HG03442 (cell line): Measurements from ENCODE around the gene ALDH1L1.

ENCODE experiments used
- ATAC-seq: cut with Tn5 transposase; IDR thresholded peaks from one replicate; pipeline ENCODE4 v1.9.1; 2021; ENCODE audit warnings: mild to moderate bottlenecking, moderate library complexity; ENCODE audit not compliant: unreplicated experiment

The ALDH1L1 gene

GRCh38 chr3:126135406-126136076 is 44.8 kb downstream of the ALDH1L1 start:
- no peak for ATAC-seq

DNA sequence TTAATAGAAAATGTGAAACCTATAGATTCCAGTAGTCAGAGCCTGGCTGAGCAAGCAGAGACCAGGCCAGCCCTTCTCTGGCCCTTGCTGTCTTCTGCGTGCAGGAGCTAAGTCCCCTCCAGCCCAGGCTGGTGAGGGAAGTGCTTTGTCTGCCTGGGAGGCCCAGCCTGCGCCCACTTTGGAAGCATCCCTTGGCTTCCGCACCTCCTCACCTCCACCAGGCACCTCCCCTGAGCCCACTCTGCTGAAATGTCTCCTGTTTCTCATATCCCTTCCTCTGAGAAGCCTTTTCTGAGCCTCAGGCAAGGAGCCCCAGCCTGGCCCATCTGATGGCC is 45.3 kb downstream of the ALDH1L1 start:
- ATAC-seq = no peak

DNA sequence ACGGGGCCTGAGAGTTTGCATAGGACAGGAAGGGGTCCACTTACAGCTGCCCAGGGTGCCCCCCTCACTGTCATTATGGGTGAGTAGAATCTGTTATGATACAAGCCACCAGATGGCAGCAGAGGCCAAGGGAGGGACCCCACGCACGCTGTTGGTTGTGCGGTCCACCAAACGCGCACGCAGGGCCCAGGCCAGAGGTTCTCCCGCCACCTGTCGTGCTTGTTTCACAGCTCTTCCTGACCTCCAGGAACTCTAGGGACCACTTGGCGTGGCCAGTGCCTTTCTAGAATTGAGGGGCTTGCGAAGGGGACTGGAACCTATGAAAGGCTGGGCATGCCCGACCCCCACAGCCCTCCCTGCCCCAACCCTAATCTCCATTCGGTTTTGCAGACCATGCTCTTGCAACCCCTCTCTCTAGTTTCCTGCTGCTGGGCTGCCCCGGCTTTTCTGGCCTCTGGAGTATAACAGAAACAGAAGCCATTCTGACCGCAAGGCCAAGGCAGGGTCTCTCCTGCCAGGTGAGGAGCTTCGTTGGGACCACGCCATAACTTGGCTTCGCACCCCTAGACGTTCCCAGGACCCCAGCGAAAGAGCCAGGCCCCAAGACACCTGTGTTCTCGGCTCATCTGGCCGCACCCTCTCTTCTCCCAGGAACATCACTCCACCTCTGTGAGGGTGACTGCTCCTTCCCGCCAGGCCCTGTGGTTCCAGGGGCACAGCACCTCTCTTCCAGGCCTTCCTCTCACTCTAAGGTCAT is 46.0 kb downstream of the ALDH1L1 start:
- no peak for ATAC-seq

DNA sequence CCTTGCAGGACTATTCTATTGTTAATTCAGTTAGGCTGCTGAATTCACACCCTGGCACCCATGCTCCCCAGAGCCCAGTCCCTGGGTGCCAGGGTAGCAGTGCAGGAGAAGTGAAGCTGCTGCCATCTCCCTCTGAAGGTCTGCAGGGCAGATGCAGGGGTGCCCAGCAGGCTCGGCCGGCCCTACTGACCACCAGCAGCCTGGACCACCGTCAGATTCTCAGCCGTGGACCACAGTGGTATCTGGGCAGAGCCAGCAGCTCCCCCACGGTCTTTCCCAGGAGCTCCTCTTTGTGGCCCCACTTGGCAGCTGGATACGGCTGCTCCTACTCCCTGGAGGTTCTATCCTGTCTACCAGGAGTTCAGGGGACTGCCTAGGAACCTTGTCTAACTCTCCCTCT is 46.8 kb downstream of the ALDH1L1 start:
- ATAC-seq = no peak

DNA sequence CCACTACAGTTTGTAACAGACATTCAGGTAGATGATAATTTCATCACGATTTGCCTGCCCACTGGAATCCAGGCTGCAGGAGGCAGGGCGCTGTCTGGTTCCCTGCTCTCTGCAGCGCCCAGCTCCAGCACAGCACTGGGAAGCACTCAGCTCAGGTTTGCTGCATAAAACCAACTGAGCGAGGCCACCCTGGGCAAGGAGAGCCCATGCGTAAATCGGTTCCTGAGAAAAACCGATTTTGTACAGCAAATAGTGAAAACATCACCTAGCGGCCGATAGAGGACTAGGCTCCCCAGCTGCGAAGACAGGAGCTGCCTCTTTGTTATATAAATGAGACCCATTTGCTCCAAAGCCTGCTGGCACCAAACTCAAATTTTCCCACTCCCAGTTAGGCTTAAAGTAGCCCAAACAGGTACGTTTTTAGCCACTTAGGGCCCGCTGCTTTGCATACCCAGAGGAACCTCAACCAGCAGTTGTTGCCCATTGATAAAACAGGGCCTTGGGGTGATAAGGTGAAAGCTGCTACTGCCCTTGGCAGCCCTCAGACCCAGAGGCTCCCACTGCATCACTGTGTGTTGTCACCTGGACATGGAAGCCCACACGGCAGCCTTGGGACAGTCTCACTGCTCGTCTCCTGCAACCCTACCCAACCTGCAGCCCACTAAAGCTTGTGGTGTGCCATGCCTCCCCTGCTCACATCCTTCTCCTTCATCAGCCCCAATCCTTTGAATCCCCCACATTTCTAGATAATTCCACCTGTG is 47.5 kb downstream of the ALDH1L1 start:
- no peak for ATAC-seq

- no peak for ATAC-seq
Measured at GRCh38 chr3:126131881-126132750, 48.3 kb downstream of the ALDH1L1 start.

GRCh38 chr3:126130981-126131745 is 49.2 kb downstream of the ALDH1L1 start:
- no peak for ATAC-seq

DNA sequence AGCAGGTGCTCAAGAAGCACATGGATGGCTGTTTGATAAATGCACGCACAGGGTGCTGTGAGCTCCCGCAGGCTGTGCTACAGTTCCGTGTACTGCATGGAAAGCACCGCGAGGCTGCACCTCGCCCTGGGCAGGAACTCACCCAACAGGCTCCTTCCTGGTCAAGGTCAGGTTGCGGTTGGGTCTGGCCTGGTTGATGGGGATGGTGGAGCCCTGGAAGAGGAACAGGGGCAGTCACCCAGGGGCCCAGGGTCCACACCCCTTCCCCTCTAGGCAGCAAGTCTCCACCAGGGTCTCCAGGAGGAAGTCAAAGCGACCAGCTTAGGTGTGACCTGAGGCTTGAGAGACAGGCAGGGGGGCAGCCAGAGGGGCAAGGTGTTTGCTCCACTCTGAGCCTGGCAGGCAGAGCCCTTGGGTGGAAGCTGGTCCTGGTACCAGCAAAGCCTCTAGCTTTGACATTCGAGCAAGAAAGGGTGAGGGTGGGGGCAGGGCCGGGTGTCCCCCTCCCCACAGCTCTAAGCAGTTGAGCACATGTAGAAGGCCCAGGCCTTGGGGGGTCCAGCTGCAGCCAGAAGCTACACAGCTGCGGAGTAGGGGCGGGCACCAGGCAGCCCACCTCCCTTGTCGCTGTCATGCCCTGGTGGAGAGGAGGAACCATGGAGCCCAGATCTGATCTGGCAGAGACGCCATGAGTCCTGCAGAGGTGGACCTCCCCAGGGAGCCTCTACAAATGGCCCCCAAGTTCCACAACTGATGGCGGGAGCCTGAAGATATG is 50.1 kb downstream of the ALDH1L1 start:
- ATAC-seq = no peak

- ATAC-seq = no peak
Measured at GRCh38 chr3:126129398-126129891, 50.9 kb downstream of the ALDH1L1 start.

DNA sequence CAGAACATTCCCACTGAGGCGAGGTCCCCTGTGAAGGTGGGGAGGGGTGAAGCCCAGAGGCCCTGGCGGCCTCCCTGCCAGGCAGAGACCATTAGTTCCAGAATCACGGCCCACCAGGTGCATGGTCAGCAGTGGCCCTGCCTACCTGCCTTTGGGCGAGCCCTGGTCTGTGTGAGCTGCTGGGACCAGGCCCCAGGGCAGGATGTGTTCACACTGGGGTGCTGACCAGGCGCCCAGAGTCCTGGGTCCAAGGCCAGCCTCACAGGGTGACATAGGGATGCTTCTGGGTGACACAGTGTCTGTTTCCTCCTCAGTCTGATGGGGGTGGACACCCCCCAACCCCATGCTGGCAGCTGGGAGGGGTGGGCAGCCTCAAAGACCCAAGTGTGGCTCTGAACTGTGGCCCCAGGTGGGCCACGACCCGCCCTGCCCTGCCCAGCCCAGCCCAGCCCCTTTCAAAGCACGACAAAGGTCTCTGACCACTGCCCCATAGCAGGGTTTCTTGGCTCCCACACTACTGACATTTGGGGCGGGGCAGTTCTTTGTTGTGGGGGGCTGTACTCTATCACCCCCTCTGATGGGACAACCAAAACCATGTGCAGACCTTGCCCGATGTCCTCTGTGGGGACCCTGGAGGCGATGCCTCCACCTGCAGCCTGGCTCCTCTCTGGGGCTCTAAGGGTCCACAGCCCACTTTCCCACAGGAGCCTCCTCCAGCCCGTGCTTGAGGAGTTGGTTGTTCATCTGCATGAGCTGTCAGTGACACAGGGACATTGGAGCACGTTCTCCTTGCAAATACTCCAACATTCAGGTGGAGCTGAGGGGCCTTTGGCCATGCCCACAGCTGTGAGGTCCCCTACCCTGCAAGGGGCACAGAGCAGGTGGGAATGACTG is 51.6 kb downstream of the ALDH1L1 start:
- no peak for ATAC-seq

DNA sequence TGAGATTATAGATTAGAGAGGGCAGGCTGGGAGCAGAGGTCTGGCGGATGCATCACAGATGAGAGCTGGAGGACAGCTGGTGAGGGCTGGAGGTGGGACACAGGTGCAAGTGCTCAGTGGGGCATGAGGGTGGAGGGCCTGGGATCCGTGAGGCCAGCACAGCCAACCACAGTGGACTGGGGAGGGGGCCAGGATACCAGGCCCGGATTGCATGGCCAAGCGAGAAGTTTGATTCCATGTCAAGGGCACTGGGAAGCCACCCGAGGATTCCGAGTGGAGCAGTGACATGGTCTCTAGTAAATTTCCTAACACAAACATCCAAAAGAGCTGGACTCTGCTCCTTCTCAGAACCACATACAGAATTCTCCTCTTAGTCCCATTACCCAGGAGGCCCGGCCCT is 52.5 kb downstream of the ALDH1L1 start:
- ATAC-seq = no peak

DNA sequence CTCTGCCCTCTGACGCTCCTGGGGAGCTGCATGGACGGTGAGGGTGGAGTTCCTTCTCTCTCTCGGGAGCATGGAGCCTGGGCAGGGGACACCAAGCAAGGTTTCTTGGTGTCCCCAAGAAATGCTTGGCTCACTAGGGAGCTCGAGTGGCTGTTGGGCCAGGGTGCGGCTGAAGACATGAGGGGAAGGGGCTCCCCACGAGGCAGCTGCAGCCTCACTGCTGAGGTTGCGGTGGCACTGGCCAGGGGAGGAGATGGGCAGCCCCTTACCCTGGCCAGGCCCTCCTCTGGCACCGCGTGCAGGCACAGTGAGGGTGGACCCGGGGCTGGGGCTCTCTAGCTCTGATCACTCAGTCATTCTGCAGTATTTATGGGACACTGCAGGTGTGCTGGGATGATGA is 52.9 kb downstream of the ALDH1L1 start:
- no peak for ATAC-seq

GRCh38 chr3:126126811-126127431 is 53.5 kb downstream of the ALDH1L1 start:
- ATAC-seq = no peak

GRCh38 chr3:126126286-126126685 is 54.1 kb downstream of the ALDH1L1 start:
- ATAC-seq = no peak

DNA sequence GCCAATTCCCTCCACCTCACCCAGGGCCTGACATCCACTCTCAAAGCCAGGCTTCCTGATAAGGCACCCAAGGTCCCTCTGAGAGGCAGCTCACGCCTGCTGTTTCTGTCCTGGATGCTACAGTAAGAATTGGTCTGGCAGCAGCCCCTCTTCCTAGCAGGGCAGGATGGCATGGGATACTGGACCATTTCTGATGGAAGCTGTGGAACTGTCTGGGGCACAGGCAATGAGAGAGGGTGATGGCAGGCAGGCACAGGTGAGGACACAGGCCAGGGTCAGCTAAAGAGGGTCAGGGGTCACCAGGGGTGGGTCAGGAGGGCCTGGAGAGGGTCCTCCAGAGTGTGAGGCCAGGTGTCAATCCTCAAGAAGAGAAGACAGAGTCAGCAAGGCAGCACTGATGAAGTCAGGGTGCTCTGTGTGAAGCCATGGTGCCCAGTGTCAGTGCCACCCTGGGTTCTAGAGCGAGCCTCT is 54.6 kb downstream of the ALDH1L1 start:
- ATAC-seq = no peak

DNA sequence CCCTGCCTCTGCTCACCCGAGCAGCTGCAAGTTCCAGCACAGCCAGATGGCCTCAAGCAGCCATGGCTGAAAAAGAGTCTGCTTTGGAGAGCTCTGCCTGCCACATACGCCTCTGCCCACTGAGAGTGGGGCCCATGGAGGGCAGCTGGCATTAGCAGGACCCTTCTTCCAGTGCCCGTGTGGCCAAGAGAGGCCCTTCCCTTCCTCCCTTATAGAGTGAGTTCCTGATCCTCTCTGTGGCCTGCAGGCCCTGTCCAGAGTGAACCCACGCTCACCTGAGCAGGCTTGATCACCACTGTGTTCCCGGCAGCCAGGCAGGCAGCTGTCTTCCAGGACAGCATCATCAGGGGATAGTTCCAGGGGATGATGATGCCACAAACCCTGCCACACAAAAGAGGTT is 55.0 kb downstream of the ALDH1L1 start:
- ATAC-seq = no peak

- no peak for ATAC-seq
Measured at GRCh38 chr3:126124896-126125295, 55.5 kb downstream of the ALDH1L1 start.
